NCI-H2196 (cell line): Measurements from ENCODE around the gene CLCNKA.
"Not testable (repeated sequence)": the region's sequence is repeated elsewhere in the genome, so short reads cannot be mapped to it uniquely, and the experiment has no call there.

ENCODE experiments used
- DNase-seq: peaks from one replicate; lab custom pipeline; 2025; ENCODE audit not compliant: unreplicated experiment; lab: John Stamatoyannopoulos, UW

Gene CLCNKA

GRCh38 chr1:16017461-16018303 lies 4.2 kb upstream of the CLCNKA start, which contains the start of gene HSPB7:
Gene HSPB7 (minus strand): TSS chr1:16018043. CDS start chr1:16017963, 80 bp downstream.
- DNase-seq = no peak

- no peak for DNase-seq
Measured at GRCh38 chr1:16018308-16018707, 3.5 kb upstream of the CLCNKA start.

- DNase-seq = no peak
Measured at GRCh38 chr1:16018749-16019643, 2.8 kb upstream of the CLCNKA start.

- no peak for DNase-seq
Measured at GRCh38 chr1:16019644-16020277, 2.1 kb upstream of the CLCNKA start.

- DNase-seq = no peak
Measured at GRCh38 chr1:16020325-16020724, 1.5 kb upstream of the CLCNKA start.

- not testable (repeated sequence) for DNase-seq
Measured at GRCh38 chr1:16020878-16021277, 958 bp upstream of the CLCNKA start.

- DNase-seq = no peak
Measured at GRCh38 chr1:16022393-16022792, 557 bp downstream of the CLCNKA start.

- DNase-seq = no peak
Measured at GRCh38 chr1:16023050-16023653, 1.3 kb downstream of the CLCNKA start.

GRCh38 chr1:16026302-16026701 lies 4.5 kb downstream of the CLCNKA start:
- not testable (repeated sequence) for DNase-seq

- no peak for DNase-seq
Measured at GRCh38 chr1:16026723-16027484, 5.1 kb downstream of the CLCNKA start.

GRCh38 chr1:16028237-16029002 lies 6.6 kb downstream of the CLCNKA start:
- no peak for DNase-seq

- DNase-seq = not testable (repeated sequence)
Measured at GRCh38 chr1:16029003-16029268, 7.1 kb downstream of the CLCNKA start.

GRCh38 chr1:16029288-16029687 lies 7.5 kb downstream of the CLCNKA start:
- DNase-seq = no peak

- no peak for DNase-seq
Measured at GRCh38 chr1:16031551-16031950, 9.7 kb downstream of the CLCNKA start.

- DNase-seq = peak; percentile 87
Measured at GRCh38 chr1:16032388-16033102, 10.7 kb downstream of the CLCNKA start.

- not testable (repeated sequence) for DNase-seq
Measured at GRCh38 chr1:16033103-16033632, 11.3 kb downstream of the CLCNKA start.

GRCh38 chr1:16036461-16036860 lies 14.6 kb downstream of the CLCNKA start:
- DNase-seq = not testable (repeated sequence)

- DNase-seq = no peak
Measured at GRCh38 chr1:16038620-16038912, 16.7 kb downstream of the CLCNKA start.

GRCh38 chr1:16039871-16040270 lies 18.0 kb downstream of the CLCNKA start:
- not testable (repeated sequence) for DNase-seq
